C4-2B (cell line): Measurements from ENCODE around the gene PIK3R6.

Experiments
- ZFX ChIP-seq: fragments of 450-650 bp; IDR thresholded peaks from 2 replicates; pipeline ENCODE4 v1.6.1; 2017
- TF ChIP-seq, protein P1 (sequence below): fragments of 450-650 bp; conservative IDR thresholded peaks from 2 replicates; pipeline ENCODE4 v1.5.1; 2017; ENCODE audit warnings: mild to moderate bottlenecking

- TF ChIP-seq, protein P1, sequence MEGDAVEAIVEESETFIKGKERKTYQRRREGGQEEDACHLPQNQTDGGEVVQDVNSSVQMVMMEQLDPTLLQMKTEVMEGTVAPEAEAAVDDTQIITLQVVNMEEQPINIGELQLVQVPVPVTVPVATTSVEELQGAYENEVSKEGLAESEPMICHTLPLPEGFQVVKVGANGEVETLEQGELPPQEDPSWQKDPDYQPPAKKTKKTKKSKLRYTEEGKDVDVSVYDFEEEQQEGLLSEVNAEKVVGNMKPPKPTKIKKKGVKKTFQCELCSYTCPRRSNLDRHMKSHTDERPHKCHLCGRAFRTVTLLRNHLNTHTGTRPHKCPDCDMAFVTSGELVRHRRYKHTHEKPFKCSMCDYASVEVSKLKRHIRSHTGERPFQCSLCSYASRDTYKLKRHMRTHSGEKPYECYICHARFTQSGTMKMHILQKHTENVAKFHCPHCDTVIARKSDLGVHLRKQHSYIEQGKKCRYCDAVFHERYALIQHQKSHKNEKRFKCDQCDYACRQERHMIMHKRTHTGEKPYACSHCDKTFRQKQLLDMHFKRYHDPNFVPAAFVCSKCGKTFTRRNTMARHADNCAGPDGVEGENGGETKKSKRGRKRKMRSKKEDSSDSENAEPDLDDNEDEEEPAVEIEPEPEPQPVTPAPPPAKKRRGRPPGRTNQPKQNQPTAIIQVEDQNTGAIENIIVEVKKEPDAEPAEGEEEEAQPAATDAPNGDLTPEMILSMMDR, result no peak
- TF ChIP-seq ZFX, result no peak
Observed at GRCh38 chr17:8794636-8795035, 72.8 kb downstream of the PIK3R6 start.
